MM.1S (cell line): ENCODE measurements around the gene LDLRAD3.

ENCODE experiments used
- EZH2 ChIP-seq: fragments of 300-600 bp; sonication (generic); optimal IDR thresholded peaks from 2 replicates; pipeline ENCODE3; 2017; ENCODE audit warnings: low read depth, mild to moderate bottlenecking, antibody characterized with exemption, low read length, mixed read lengths
- EZH2phosphoT487 ChIP-seq: fragments of 300-600 bp; sonication (generic); IDR thresholded peaks from 2 replicates; pipeline ENCODE4 v1.6.1; 2018; ENCODE audit warnings: antibody characterized with exemption, low read length
- TF ChIP-seq, protein P1 (sequence below): fragments of 300-600 bp; sonication (generic); IDR thresholded peaks from 2 replicates; pipeline ENCODE4 v1.5.1; 2016; ENCODE audit warnings: antibody characterized with exemption, low read length, mixed read lengths

DNA sequence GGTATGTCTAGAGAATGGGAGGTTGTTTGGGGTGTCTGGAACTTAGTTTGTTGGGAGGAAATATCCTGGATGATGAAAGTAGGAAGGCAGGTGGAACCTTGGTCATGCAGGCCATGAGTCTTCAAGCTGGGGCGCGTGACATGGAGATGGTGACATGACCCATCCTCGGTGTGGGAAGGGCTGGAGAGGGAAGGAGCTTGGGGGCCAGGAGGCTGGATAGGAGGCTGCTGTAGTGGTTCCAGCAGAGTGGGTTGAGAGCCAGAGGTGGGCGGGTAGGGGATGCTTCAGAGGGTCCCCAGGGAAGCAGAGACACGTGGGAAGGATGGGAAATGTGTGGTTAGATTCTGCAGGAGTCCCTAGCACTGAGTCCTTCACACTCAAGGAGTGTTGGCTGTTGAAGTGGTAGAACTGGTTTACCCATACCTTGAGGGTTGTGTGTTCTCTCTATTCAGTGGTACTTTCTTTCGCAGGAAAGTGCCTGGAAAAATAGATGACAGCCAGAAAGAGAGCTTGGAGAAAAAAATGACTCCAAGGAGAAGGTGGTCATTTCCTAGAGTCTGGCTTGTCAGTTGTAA, 56.8 kb downstream of the LDLRAD3 start:
- TF ChIP-seq, protein P1, sequence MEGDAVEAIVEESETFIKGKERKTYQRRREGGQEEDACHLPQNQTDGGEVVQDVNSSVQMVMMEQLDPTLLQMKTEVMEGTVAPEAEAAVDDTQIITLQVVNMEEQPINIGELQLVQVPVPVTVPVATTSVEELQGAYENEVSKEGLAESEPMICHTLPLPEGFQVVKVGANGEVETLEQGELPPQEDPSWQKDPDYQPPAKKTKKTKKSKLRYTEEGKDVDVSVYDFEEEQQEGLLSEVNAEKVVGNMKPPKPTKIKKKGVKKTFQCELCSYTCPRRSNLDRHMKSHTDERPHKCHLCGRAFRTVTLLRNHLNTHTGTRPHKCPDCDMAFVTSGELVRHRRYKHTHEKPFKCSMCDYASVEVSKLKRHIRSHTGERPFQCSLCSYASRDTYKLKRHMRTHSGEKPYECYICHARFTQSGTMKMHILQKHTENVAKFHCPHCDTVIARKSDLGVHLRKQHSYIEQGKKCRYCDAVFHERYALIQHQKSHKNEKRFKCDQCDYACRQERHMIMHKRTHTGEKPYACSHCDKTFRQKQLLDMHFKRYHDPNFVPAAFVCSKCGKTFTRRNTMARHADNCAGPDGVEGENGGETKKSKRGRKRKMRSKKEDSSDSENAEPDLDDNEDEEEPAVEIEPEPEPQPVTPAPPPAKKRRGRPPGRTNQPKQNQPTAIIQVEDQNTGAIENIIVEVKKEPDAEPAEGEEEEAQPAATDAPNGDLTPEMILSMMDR = no peak
- TF ChIP-seq EZH2 = no peak
- no peak for TF ChIP-seq EZH2phosphoT487
